A673 (cell line): Measurements from ENCODE around the gene PPP1R13B.

Experiments used
- EZH2 ChIP-seq: fragments of 200-600 bp; sonication (generic); IDR thresholded peaks from 2 replicates; pipeline ENCODE4 v1.6.1; 2017; ENCODE audit warnings: borderline replicate concordance, low read depth, mild to moderate bottlenecking, mixed read lengths, antibody characterized with exemption, low read length; ENCODE audit not compliant: poor library complexity, severe bottlenecking
- TF ChIP-seq, protein P1 (sequence below): fragments of 300-800, 200-600 bp; sonication (generic); conservative IDR thresholded peaks from 2 replicates; pipeline ENCODE4 v1.5.1; 2017; ENCODE audit warnings: low read depth, mild to moderate bottlenecking, antibody characterized with exemption, low read length, moderate library complexity, mixed read lengths

DNA sequence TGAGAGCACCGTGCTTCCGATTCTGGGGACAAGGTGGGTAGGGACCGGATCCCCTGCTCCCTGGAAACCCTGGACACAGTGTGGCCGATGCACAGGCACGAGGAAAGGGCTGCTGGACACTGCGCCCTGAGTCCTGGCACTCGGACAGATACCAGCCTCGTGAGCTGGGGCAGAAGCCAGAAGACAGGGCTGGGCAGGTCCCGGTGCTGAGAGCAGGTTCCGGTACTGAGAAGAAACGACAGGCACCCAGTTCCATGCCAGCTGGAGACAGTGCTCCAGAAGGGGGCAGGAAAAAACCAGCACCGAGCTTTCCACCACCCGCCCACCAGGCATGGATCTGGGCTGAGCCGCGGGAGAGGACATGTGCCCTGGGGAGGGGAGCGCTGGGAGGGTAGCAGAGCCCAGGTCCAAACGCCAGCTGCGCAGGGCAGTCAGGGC lies 138.6 kb downstream of the PPP1R13B start:
- TF ChIP-seq, protein P1, sequence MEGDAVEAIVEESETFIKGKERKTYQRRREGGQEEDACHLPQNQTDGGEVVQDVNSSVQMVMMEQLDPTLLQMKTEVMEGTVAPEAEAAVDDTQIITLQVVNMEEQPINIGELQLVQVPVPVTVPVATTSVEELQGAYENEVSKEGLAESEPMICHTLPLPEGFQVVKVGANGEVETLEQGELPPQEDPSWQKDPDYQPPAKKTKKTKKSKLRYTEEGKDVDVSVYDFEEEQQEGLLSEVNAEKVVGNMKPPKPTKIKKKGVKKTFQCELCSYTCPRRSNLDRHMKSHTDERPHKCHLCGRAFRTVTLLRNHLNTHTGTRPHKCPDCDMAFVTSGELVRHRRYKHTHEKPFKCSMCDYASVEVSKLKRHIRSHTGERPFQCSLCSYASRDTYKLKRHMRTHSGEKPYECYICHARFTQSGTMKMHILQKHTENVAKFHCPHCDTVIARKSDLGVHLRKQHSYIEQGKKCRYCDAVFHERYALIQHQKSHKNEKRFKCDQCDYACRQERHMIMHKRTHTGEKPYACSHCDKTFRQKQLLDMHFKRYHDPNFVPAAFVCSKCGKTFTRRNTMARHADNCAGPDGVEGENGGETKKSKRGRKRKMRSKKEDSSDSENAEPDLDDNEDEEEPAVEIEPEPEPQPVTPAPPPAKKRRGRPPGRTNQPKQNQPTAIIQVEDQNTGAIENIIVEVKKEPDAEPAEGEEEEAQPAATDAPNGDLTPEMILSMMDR: no peak
- no peak for TF ChIP-seq EZH2
